T-helper 22 cell (primary cell): ENCODE data around the gene ASCC2.
A peak's percentile ranks its signal among the peaks of the same experiment; 100 is the strongest.

Source experiments
- DNase-seq: peaks from one replicate; pipeline ENCODE4 v3.0.0-alpha.2; 2020; ENCODE audit warnings: low read depth

The ASCC2 gene

GRCh38 chr22:29786031-29786430 lies 52.0 kb downstream of the ASCC2 start:
- no peak for DNase-seq

GRCh38 chr22:29784451-29785361 lies 53.4 kb downstream of the ASCC2 start:
- no peak for DNase-seq

- no peak for DNase-seq
Observed at GRCh38 chr22:29782061-29782845, 55.8 kb downstream of the ASCC2 start.

GRCh38 chr22:29780748-29781676 lies 57.1 kb downstream of the ASCC2 start:
- DNase-seq = no peak

GRCh38 chr22:29780220-29780619 lies 57.9 kb downstream of the ASCC2 start:
- no peak for DNase-seq

- no peak for DNase-seq
Observed at GRCh38 chr22:29773233-29773632, 64.8 kb downstream of the ASCC2 start.

GRCh38 chr22:29772170-29772641 lies 65.9 kb downstream of the ASCC2 start:
- DNase-seq = no peak

GRCh38 chr22:29769723-29770321 lies 68.3 kb downstream of the ASCC2 start:
- no peak for DNase-seq

GRCh38 chr22:29768052-29768693 lies 69.9 kb downstream of the ASCC2 start:
- no peak for DNase-seq

GRCh38 chr22:29767171-29768051 lies 70.7 kb downstream of the ASCC2 start, which contains the start of gene UQCR10:
Gene UQCR10, plus strand, starts transcription at chr22:29767369. Its CDS starts 30 bp downstream, at chr22:29767399.
- peak; percentile 86 for DNase-seq

GRCh38 chr22:29766632-29767170 lies 71.4 kb downstream of the ASCC2 start, which contains the start of gene ZMAT5:
Gene ZMAT5, minus strand, starts transcription at chr22:29767007. Its CDS starts 18,463 bp downstream, at chr22:29748544.
- DNase-seq = peak; percentile 90

- DNase-seq = no peak
Observed at GRCh38 chr22:29765905-29766631, 72.0 kb downstream of the ASCC2 start.

GRCh38 chr22:29762263-29762662 lies 75.8 kb downstream of the ASCC2 start:
- DNase-seq = no peak

- no peak for DNase-seq
Observed at GRCh38 chr22:29758959-29759358, 79.1 kb downstream of the ASCC2 start.

- DNase-seq = no peak
Observed at GRCh38 chr22:29758068-29758622, 79.9 kb downstream of the ASCC2 start.

- no peak for DNase-seq
Observed at GRCh38 chr22:29757096-29757495, 81.0 kb downstream of the ASCC2 start.

- DNase-seq = no peak
Observed at GRCh38 chr22:29756341-29756740, 81.7 kb downstream of the ASCC2 start.

GRCh38 chr22:29755889-29756288 lies 82.2 kb downstream of the ASCC2 start:
- DNase-seq = no peak
